NCI-H748 (cell line): ENCODE data around the gene IKBKG.
"Not testable (repeated sequence)": the region's sequence is repeated elsewhere in the genome, so short reads cannot be mapped to it uniquely, and the experiment has no call there.

Experiments
- DNase-seq: peaks from one replicate; lab custom pipeline; 2025; ENCODE audit not compliant: unreplicated experiment; lab: John Stamatoyannopoulos, UW

IKBKG gene

GRCh38 chrX:154526901-154527675, 20.3 kb upstream of the IKBKG start:
- DNase-seq: peak; percentile 82

GRCh38 chrX:154529206-154529612, 18.2 kb upstream of the IKBKG start:
- DNase-seq: no peak

- DNase-seq: peak; percentile 7
These were observed 17.1 kb upstream of the IKBKG start for GRCh38 chrX:154530286-154530685.

GRCh38 chrX:154531626-154532025, 15.8 kb upstream of the IKBKG start:
- no peak for DNase-seq

GRCh38 chrX:154532690-154533089, 14.7 kb upstream of the IKBKG start:
- DNase-seq: no peak

GRCh38 chrX:154534526-154535322, 12.7 kb upstream of the IKBKG start:
- DNase-seq: peak; percentile 87

GRCh38 chrX:154535892-154536291, 11.5 kb upstream of the IKBKG start:
- DNase-seq: no peak

GRCh38 chrX:154539077-154539476, 8.3 kb upstream of the IKBKG start:
- no peak for DNase-seq

- DNase-seq: not testable (repeated sequence)
These were observed 7.1 kb upstream of the IKBKG start for GRCh38 chrX:154540365-154540764.

- DNase-seq: no peak
These were observed 6.4 kb upstream of the IKBKG start for GRCh38 chrX:154540897-154541535.

- DNase-seq: no peak
These were observed 5.9 kb upstream of the IKBKG start for GRCh38 chrX:154541589-154541895.

GRCh38 chrX:154541896-154542722, 5.3 kb upstream of the IKBKG start:
- DNase-seq: no peak

GRCh38 chrX:154542723-154543424, 4.5 kb upstream of the IKBKG start:
- DNase-seq: no peak

GRCh38 chrX:154545673-154546274, 1.6 kb upstream of the IKBKG start:
- DNase-seq: no peak

GRCh38 chrX:154546354-154547244, 821 bp upstream of the IKBKG start, which contains the start of gene G6PD:
G6PD (minus strand) TSS chrX:154546846; CDS start chrX:154546155, 691 bp downstream.
- DNase-seq: peak; percentile 91

GRCh38 chrX:154548028-154548316, 552 bp downstream of the IKBKG start:
- DNase-seq: peak; percentile 29

- no peak for DNase-seq
These were observed 2.3 kb downstream of the IKBKG start for GRCh38 chrX:154549766-154550165.

- not testable (repeated sequence) for DNase-seq
These were observed 4.8 kb downstream of the IKBKG start for GRCh38 chrX:154552112-154552806.
